Measurements from ENCODE around the gene GPD2.

The GPD2 gene

DNA sequence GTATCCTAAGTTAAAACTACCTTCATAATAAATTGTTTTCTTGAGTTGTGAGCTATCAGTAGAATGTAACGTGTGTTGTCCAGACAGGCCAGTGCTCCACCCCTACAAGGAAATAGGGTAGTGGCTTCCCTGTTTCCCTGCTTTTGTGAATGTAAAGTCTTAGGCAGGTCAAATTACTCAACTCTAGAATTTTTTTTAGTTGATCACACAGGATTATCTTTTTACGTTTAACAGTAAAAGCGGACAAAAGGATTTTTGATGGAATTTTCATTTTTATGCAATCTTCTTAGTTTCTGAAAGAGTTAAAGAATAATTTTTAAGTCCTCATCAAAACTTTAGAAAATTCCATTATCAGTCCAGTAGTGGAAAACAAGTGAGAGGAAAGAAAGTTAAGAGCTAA, 38.2 kb downstream of the GPD2 start:
- no peak for DNase-seq

GRCh38 chr2:156476021-156476849, 40.1 kb downstream of the GPD2 start:
- Histone ChIP-seq H3K56ac (ENCODE audit: low read length) (no peak overlapping the region), H4K8ac (ENCODE audit: low read depth, low read length) (no peak overlapping the region), H3K79me1 (ENCODE audit: low read length) (no peaks in the 10 kb centered on the region), H3K27ac (ENCODE audit: low read depth, low read length) (no peak overlapping the region), H3K27me3 (ENCODE audit: insufficient read depth, low read length, poor library complexity) (no peaks in the 10 kb centered on the region), H3K4me1 (ENCODE audit: control insufficient read depth, low read depth, low read length) (no peaks in the 10 kb centered on the region), H3K79me2 (ENCODE audit: control insufficient read depth, insufficient read depth, low read length) (no peaks in the 10 kb centered on the region), H3K9ac (ENCODE audit: low read length) (no peak overlapping the region), H2BK120ac (ENCODE audit: low read depth, low read length) (no peak overlapping the region), H3K36me3 (ENCODE audit: control insufficient read depth, insufficient read depth, low read length) (no peaks in the 10 kb centered on the region), H3K4me2 (ENCODE audit: low read length) (no peak overlapping the region), H2AK5ac (ENCODE audit: low read length) (no peak overlapping the region), H3K18ac (ENCODE audit: low read length) (no peak overlapping the region), H3K23ac (ENCODE audit: low read length) (no peak overlapping the region), H3K4me3 (ENCODE audit: low read length) (no peak overlapping the region), H2BK5ac (ENCODE audit: low read length) (no peak overlapping the region), H4K5ac (ENCODE audit: low read length) (no peak overlapping the region), H2BK15ac (replicated peaks; ENCODE audit: low read depth) (no peak overlapping the region), H3K4ac (ENCODE audit: low read depth, low read length) (no peak overlapping the region)
- DNase-seq = no peak
- no CpG with 5 or more reads among the region's 5 CpGs for WGBS (ENCODE audit: extremely low coverage, insufficient coverage, low lambda C conversion rate)

More for the DNA sequence above, 38.2 kb downstream of the GPD2 start:
- no peak overlapping the region for H2BK120ac ChIP-seq (ENCODE audit: low read depth, low read length)
- peaks cover 2% of the 10 kb centered on the region for H3K79me1 ChIP-seq (ENCODE audit: low read length)
- H3K56ac ChIP-seq (ENCODE audit: low read length) = no peak overlapping the region
- H3K4me3 ChIP-seq (ENCODE audit: low read length) = no peak overlapping the region
- WGBS (ENCODE audit: extremely low coverage, insufficient coverage, low lambda C conversion rate) = no CpG with 5 or more reads among the region's 3 CpGs
- H3K79me2 ChIP-seq (ENCODE audit: control insufficient read depth, insufficient read depth, low read length) = peaks cover 2% of the 10 kb centered on the region
- H2AK5ac ChIP-seq (ENCODE audit: low read length) = no peak overlapping the region
- no peak overlapping the region for H3K4ac ChIP-seq (ENCODE audit: low read depth, low read length)
- H3K27ac ChIP-seq (ENCODE audit: low read depth, low read length) = no peak overlapping the region
- H3K4me2 ChIP-seq (ENCODE audit: low read length) = no peak overlapping the region
- H4K5ac ChIP-seq (ENCODE audit: low read length) = no peak overlapping the region
- H2BK5ac ChIP-seq (ENCODE audit: low read length) = no peak overlapping the region
- no peaks in the 10 kb centered on the region for H3K27me3 ChIP-seq (ENCODE audit: insufficient read depth, low read length, poor library complexity)
- H3K36me3 ChIP-seq (ENCODE audit: control insufficient read depth, insufficient read depth, low read length) = no peaks in the 10 kb centered on the region
- no peak overlapping the region for H4K8ac ChIP-seq (ENCODE audit: low read depth, low read length)
- no peaks in the 10 kb centered on the region for H3K4me1 ChIP-seq (ENCODE audit: control insufficient read depth, low read depth, low read length)
- H2BK15ac ChIP-seq (replicated peaks; ENCODE audit: low read depth) = no peak overlapping the region
- H3K9ac ChIP-seq (ENCODE audit: low read length) = no peak overlapping the region
- H3K18ac ChIP-seq (ENCODE audit: low read length) = no peak overlapping the region
- H3K23ac ChIP-seq (ENCODE audit: low read length) = no peak overlapping the region

DNA sequence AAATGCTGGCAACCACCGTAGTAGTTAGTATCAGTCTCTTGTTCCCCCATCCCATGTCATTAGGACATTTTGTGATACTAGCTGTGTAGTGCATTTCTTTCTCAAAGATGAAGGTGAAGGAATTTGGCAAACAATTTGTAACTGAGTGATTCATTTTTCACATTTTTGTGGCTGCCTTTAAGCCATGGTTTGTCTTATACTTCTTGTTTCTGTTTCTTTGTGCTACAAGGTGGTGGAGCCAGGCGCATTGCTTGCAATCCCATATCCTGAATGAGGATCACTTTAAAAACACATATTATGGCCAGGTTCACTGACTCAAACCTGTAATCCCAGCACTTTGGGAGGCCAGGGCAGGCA, 40.6 kb downstream of the GPD2 start:
- no peak overlapping the region for H2BK5ac ChIP-seq (ENCODE audit: low read length)
- no peak overlapping the region for H2BK120ac ChIP-seq (ENCODE audit: low read depth, low read length)
- no peak overlapping the region for H3K4ac ChIP-seq (ENCODE audit: low read depth, low read length)
- no peak overlapping the region for H2BK15ac ChIP-seq (replicated peaks; ENCODE audit: low read depth)
- no peak overlapping the region for H4K5ac ChIP-seq (ENCODE audit: low read length)
- H3K4me1 ChIP-seq (ENCODE audit: control insufficient read depth, low read depth, low read length) = no peaks in the 10 kb centered on the region
- DNase-seq = no peak
- no peak overlapping the region for H3K27ac ChIP-seq (ENCODE audit: low read depth, low read length)
- no peak overlapping the region for H3K18ac ChIP-seq (ENCODE audit: low read length)
- H3K4me3 ChIP-seq (ENCODE audit: low read length) = no peak overlapping the region
- no peak overlapping the region for H3K4me2 ChIP-seq (ENCODE audit: low read length)
- no peak overlapping the region for H3K9ac ChIP-seq (ENCODE audit: low read length)
- no peak overlapping the region for H3K23ac ChIP-seq (ENCODE audit: low read length)
- no peaks in the 10 kb centered on the region for H3K27me3 ChIP-seq (ENCODE audit: insufficient read depth, low read length, poor library complexity)
- H4K8ac ChIP-seq (ENCODE audit: low read depth, low read length) = no peak overlapping the region
- H3K79me2 ChIP-seq (ENCODE audit: control insufficient read depth, insufficient read depth, low read length) = no peaks in the 10 kb centered on the region
- no peak overlapping the region for H2AK5ac ChIP-seq (ENCODE audit: low read length)
- no peaks in the 10 kb centered on the region for H3K36me3 ChIP-seq (ENCODE audit: control insufficient read depth, insufficient read depth, low read length)
- no CpG with 5 or more reads among the region's 2 CpGs for WGBS (ENCODE audit: extremely low coverage, insufficient coverage, low lambda C conversion rate)
- H3K79me1 ChIP-seq (ENCODE audit: low read length) = no peaks in the 10 kb centered on the region
- H3K56ac ChIP-seq (ENCODE audit: low read length) = no peak overlapping the region

DNA sequence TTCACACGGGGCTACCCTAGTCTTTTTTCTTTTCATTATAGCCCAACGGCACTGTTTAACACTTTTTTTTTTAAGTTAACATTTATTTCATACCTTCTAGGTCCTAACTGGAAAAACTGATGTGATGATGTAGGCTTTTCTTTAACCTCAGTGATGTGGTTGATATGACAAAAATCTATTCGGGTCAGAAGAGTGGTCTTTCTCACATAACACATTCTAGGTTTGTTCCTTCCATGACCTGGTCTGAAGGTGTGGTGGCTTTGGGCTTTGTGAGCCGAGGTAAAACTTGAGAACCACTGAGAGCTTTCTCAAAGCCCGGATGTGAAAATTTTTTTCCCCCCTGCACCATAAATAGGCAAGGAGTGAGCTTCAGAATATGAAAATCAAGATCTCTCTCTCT, 44.2 kb downstream of the GPD2 start:
- Histone ChIP-seq H3K23ac (ENCODE audit: low read length) (no peak overlapping the region), H3K4ac (ENCODE audit: low read depth, low read length) (no peak overlapping the region), H3K4me2 (ENCODE audit: low read length) (no peak overlapping the region), H3K36me3 (ENCODE audit: control insufficient read depth, insufficient read depth, low read length) (no peaks in the 10 kb centered on the region), H3K4me3 (ENCODE audit: low read length) (no peak overlapping the region), H3K79me1 (ENCODE audit: low read length) (no peaks in the 10 kb centered on the region), H2BK15ac (replicated peaks; ENCODE audit: low read depth) (no peak overlapping the region), H3K79me2 (ENCODE audit: control insufficient read depth, insufficient read depth, low read length) (no peaks in the 10 kb centered on the region), H4K8ac (ENCODE audit: low read depth, low read length) (no peak overlapping the region), H3K9ac (ENCODE audit: low read length) (no peak overlapping the region), H3K27me3 (ENCODE audit: insufficient read depth, low read length, poor library complexity) (no peaks in the 10 kb centered on the region), H3K56ac (ENCODE audit: low read length) (no peak overlapping the region), H2BK5ac (ENCODE audit: low read length) (no peak overlapping the region), H4K5ac (ENCODE audit: low read length) (no peak overlapping the region), H3K4me1 (ENCODE audit: control insufficient read depth, low read depth, low read length) (no peaks in the 10 kb centered on the region), H3K18ac (ENCODE audit: low read length) (no peak overlapping the region), H2AK5ac (ENCODE audit: low read length) (no peak overlapping the region), H2BK120ac (ENCODE audit: low read depth, low read length) (no peak overlapping the region), H3K27ac (ENCODE audit: low read depth, low read length) (no peak overlapping the region)
- DNase-seq = no peak
- no CpG with 5 or more reads among the region's 5 CpGs for WGBS (ENCODE audit: extremely low coverage, insufficient coverage, low lambda C conversion rate)

DNA sequence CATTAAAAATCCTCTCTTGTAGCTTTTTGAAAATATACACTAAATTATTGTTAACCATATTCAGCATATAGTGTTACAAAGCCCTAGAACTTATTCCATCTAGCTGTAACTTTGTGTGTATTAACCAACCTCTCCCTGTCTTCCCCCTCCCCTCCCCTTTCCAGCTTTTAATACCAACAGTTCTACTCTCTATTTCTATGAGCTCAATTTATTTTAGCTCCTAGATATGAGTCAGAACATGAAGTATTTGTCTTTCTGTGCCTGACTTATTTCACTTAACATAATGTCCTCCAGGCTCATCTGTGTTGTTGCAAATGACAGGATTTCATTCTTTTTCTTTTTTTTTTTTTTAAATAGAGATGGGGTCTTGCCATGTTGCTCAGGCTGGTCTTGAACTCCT, 45.1 kb downstream of the GPD2 start:
- Histone ChIP-seq H4K5ac (ENCODE audit: low read length) (no peak overlapping the region), H3K4me2 (ENCODE audit: low read length) (no peak overlapping the region), H3K56ac (ENCODE audit: low read length) (no peak overlapping the region), H3K36me3 (ENCODE audit: control insufficient read depth, insufficient read depth, low read length) (no peaks in the 10 kb centered on the region), H2AK5ac (ENCODE audit: low read length) (no peak overlapping the region), H3K27ac (ENCODE audit: low read depth, low read length) (no peak overlapping the region), H3K4me1 (ENCODE audit: control insufficient read depth, low read depth, low read length) (no peaks in the 10 kb centered on the region), H3K18ac (ENCODE audit: low read length) (no peak overlapping the region), H3K9ac (ENCODE audit: low read length) (no peak overlapping the region), H2BK15ac (replicated peaks; ENCODE audit: low read depth) (no peak overlapping the region), H3K4ac (ENCODE audit: low read depth, low read length) (no peak overlapping the region), H4K8ac (ENCODE audit: low read depth, low read length) (no peak overlapping the region), H3K27me3 (ENCODE audit: insufficient read depth, low read length, poor library complexity) (no peaks in the 10 kb centered on the region), H3K4me3 (ENCODE audit: low read length) (no peak overlapping the region), H3K79me1 (ENCODE audit: low read length) (no peaks in the 10 kb centered on the region), H3K79me2 (ENCODE audit: control insufficient read depth, insufficient read depth, low read length) (no peaks in the 10 kb centered on the region), H2BK120ac (ENCODE audit: low read depth, low read length) (no peak overlapping the region), H3K23ac (ENCODE audit: low read length) (no peak overlapping the region), H2BK5ac (ENCODE audit: low read length) (no peak overlapping the region)
- DNase-seq = no peak

GRCh38 chr2:156483741-156484173, 47.6 kb downstream of the GPD2 start:
- WGBS (ENCODE audit: extremely low coverage, insufficient coverage, low lambda C conversion rate) = no CpG with 5 or more reads among the region's 3 CpGs
- no peak overlapping the region for H2BK15ac ChIP-seq (replicated peaks; ENCODE audit: low read depth)
- no peak overlapping the region for H3K4ac ChIP-seq (ENCODE audit: low read depth, low read length)
- H3K9ac ChIP-seq (ENCODE audit: low read length) = no peak overlapping the region
- no peak overlapping the region for H3K18ac ChIP-seq (ENCODE audit: low read length)
- no peak overlapping the region for H3K4me2 ChIP-seq (ENCODE audit: low read length)
- H4K8ac ChIP-seq (ENCODE audit: low read depth, low read length) = no peak overlapping the region
- H3K27ac ChIP-seq (ENCODE audit: low read depth, low read length) = no peak overlapping the region
- H2AK5ac ChIP-seq (ENCODE audit: low read length) = no peak overlapping the region
- no peaks in the 10 kb centered on the region for H3K36me3 ChIP-seq (ENCODE audit: control insufficient read depth, insufficient read depth, low read length)
- H3K56ac ChIP-seq (ENCODE audit: low read length) = no peak overlapping the region
- H2BK120ac ChIP-seq (ENCODE audit: low read depth, low read length) = no peak overlapping the region
- DNase-seq = no peak
- no peak overlapping the region for H3K4me3 ChIP-seq (ENCODE audit: low read length)
- no peak overlapping the region for H4K5ac ChIP-seq (ENCODE audit: low read length)
- no peaks in the 10 kb centered on the region for H3K79me2 ChIP-seq (ENCODE audit: control insufficient read depth, insufficient read depth, low read length)
- no peak overlapping the region for H2BK5ac ChIP-seq (ENCODE audit: low read length)
- H3K23ac ChIP-seq (ENCODE audit: low read length) = no peak overlapping the region
- no peaks in the 10 kb centered on the region for H3K27me3 ChIP-seq (ENCODE audit: insufficient read depth, low read length, poor library complexity)
- no peaks in the 10 kb centered on the region for H3K4me1 ChIP-seq (ENCODE audit: control insufficient read depth, low read depth, low read length)
- H3K79me1 ChIP-seq (ENCODE audit: low read length) = no peaks in the 10 kb centered on the region
